ENCODE data around the gene MARCHF4.

MARCHF4 gene, protein sequence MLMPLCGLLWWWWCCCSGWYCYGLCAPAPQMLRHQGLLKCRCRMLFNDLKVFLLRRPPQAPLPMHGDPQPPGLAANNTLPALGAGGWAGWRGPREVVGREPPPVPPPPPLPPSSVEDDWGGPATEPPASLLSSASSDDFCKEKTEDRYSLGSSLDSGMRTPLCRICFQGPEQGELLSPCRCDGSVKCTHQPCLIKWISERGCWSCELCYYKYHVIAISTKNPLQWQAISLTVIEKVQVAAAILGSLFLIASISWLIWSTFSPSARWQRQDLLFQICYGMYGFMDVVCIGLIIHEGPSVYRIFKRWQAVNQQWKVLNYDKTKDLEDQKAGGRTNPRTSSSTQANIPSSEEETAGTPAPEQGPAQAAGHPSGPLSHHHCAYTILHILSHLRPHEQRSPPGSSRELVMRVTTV

DNA sequence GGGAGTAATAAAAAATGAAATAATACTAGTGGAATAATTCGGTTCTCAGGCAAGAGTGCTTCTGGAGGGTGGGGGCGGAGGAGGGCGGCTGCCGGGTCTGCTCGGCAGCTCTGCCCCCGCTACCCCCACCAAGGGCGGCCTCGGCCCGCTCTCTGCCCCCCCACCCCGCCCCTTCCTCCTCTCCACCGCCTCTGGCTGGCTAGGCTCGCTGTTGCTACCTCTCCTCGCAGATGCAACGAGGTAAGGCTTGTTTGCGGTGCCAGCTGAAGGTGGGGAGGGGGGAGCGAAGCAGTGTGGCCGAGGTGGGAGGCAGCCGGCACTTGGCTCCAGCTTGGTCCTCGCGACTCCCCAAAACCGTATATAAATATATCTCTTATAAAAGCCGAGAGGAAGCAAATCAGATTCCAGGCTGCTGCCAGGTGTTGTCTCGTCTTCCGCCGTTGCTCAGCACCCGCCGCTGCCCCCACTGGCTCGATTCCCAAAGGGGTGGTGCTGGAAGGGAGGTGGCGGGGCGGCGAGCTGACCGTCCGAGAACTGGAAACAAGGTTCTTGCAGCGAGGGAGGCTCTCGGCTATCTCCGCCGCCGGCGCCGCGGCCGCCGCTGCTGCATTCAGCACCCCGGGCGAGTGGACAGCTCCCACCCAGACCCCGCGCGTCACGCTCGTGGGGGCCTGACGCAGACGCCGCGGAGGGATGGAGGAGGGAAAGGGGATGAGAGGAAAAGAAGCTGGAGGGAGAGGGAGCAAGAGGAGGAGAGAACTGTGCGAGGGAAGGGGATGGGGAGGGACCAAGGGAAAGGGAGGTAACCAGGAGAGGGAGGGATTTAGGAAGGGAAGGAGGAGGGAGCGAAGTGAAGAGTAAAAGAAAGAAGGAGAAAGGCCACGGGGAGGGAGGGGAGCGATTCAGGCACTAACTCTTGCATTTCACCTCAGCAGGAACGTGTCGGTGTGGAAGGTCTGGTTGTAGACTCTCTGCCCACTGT lies at the start of gene MARCHF4:
Gene MARCHF4 (minus strand): TSS at position 763 of the 982 bp plus-strand sequence. CDS start 2,223 bp downstream, outside the sequence.
- peak; percentile 43 to 50 for DNase-seq (ENCODE audit: low read depth in 2 of 2)

DNA sequence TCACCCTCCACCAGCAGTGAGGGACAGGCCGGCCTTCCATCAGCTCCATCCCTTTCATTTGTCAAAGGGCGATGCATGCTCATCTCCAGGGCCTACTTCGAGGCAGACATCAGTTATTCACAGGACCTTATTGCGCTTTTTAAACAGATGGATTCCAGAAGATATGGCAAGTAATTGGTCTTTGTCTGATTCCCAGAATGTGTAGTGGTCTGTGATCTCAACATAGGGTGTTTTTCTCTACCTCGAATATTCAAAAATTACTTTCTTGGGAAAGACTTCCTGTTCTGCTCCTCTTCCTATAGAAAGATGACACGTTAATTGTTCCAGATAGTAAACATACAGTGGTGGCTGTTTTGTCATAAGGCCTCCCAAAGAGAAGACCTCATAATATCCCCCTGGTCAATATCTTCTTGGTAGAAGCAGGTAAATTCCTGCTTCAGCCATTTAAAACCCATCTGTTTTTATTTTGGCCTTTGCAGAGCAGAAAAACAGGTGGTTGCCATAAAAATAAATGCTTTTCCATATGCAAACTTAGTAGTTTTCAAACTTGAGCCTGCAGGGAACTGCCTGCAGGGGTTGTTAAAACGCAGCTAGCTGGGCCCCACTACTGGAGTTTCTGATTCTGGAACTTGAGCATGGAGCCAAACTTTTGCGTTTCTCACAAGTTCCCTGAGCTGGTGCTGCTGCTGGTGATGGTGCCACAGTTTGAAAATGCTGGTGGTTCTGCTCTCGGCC lies 48.3 kb upstream of the MARCHF4 start:
- DNase-seq (ENCODE audit: low read depth in 2 of 2), result no peak

DNA sequence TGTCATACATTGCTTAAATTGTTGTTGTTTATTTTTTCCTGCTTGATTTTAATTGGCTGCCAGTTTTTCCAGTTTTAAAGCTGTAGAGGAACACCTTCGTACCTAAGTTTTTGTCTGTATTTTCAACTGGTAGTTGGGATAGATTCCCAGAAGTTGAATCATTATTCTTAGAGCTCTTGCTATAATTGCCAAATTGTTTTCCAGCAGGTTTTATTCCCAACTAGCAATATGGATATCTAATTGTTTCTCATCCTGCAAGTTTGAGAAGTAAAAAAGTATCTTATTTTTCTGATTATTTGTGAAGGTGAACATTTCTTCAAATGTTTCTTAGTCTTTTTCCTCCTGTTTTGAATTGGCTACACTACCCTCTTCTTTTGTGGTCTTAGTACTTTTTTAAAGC lies 46.7 kb upstream of the MARCHF4 start:
- DNase-seq (ENCODE audit: low read depth in 2 of 2), result no peak

DNA sequence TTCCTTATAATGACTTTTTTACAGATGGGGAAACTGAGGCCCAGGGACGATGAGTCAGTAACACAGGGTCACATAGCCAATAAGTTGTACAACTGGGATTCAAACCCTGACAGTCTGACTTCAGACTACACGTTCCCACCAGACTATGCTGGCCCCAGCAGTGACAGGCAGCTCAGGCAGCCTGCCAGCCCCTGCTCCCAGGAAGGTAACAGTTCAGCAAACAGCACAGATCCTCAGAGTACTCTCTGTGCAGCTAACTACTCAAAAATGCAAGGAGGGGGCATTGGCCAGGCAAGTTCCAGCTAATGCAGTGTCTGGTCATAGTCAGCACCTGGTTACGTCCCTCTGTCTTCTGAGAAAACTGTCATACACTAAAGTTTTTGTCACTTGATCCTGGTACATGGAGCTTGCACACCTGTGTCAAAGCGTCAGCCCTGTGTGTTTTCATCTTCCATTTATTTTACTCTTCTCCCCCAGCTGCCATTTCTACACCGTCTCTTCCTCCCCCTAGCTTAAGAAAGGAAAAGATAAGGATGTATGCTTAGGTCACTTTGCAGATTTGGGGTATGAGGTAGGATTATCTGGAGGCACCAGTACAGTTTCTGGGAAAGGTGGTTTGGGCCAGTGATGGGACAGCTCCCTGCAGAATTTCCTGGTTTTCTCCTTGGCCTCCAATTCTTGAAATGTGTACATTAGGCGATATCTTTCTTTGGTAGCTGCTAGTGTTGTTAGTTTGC lies 44.5 kb upstream of the MARCHF4 start:
- no peak for DNase-seq (ENCODE audit: low read depth in 2 of 2)

DNA sequence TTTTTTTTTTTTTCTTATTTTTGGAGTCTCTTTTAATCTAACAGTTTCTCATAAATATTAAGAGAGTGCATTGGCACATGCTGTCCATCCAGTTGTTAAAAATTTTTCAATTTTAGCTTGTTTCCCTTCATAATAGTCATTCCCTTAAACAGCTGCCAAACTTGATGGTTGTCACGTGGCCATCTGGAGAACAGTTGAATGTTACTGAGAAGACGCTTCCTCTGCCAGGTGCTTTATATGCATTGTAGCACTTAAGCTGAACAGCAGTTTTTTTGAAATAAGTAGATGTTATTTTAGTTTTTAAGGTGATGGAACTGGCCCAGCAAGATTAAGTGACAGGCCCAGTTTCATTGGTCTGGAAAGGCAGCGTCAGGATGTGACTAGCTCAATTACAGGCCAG lies 43.3 kb upstream of the MARCHF4 start:
- DNase-seq (ENCODE audit: low read depth in 2 of 2), result no peak

DNA sequence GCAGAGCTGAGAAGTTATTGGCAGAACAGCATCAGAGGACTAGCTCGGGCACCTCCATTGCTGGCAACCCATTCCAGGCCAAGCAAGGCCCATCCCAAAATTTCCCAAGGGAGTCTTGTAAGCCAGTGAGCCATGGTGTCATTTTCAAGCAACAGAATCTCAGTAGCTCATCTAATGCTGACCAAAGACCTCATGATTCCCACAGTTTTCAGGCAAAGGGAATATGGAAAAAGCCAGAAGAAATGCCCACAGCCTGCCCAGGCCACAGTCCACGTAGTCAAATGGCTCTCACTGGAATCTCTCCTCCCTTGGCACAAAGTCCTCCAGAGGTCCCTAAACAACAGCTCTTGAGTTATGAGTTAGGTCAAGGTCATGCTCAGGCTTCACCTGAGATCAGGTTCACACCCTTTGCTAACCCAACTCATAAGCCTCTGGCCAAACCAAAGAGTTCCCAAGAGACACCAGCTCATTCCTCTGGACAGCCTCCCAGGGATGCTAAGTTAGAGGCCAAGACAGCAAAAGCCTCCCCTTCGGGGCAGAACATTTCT lies 42.6 kb upstream of the MARCHF4 start:
- no peak for DNase-seq (ENCODE audit: low read depth in 2 of 2)

DNA sequence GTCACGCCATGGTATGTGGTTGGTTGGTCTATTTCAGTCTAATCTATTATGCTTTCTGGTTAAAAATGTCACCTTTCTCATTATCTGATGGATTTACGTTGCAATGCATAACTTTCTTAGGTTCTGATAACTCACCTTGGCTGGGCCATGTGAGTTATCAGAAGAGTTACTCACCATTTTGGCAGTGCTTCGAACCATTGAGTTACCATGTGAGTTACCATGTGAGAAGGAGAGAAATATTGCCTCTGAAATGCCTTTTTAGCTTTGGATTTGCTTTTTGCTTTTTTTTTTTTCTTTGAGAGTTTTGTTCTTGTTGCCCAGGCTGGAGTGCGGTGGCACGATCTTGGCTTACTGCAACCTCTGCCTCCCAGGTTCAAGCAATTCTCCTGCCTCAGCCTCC lies 41.6 kb upstream of the MARCHF4 start:
- DNase-seq (ENCODE audit: low read depth in 2 of 2), result no peak

DNA sequence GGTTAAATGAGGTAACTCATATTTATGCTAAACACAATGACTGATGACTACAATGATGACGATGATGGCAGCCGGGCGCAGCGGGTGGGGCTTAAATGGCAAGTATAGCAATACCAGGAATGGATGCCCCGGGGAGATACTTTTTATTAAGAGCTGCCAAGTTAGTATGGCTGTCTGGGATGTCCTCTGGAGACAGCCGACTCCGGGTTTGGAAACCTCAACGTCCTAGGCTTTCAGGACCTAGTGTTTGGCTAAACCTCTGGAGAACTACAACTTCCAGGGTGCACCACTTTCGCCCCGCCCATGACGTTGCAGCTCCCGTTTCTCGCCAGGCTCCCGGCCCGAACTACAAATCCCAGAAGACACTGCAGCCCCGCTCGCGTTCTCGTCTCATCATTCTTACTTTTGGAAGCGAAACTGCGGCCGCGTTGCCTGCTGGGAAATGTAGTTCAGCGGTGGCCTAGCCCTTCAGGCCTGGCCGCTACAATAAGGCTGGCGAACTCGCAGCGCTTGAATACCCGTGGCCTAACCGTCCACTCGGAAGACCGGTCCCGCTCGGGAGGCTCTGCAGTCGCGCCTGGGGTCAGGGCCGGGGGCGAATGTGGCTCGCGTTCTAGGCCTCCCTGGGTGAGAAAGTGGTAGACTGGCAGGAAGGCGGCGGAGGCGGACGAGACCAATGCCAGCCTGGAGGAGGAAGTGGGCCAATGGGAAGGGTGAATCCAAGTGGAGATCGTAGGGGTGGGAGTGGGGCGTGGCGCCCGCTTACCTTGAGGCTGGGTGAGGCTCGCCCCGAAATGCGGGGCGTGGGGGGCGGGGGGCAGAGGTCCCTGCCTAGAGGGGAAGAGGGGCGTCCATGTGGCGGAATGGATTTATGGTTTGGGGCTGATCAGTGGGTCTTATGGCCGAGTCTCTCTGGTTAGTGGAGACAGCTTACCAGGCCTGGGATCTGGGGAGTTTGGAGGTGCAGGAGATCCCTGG lies 40.0 kb upstream of the MARCHF4 start, which contains the start of gene SMARCAL1:
Gene SMARCAL1 (plus strand): TSS at position 463 of the 978 bp plus-strand sequence. CDS start 2,221 bp downstream, outside the sequence.
- DNase-seq (ENCODE audit: low read depth in 2 of 2), result peak; percentile 95 to 98

DNA sequence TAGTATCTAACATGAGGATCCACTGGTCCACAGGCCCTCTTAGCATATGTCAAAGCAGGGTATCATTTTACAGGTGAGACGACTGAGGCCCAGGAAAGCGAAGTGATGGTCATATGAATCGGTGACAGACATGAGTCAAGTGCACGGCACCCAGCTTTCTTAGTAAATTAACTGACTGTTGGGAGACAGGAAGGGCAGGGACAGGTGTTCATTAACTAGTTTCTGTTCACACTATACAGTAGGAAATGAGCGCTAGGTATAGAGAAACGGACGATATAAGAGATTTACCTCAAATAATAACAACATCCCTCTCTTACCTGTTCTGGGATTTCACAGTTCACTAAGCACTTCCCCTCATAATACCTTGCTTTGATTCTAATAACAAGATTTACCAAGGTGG lies 38.3 kb upstream of the MARCHF4 start:
- no peak for DNase-seq (ENCODE audit: low read depth in 2 of 2)

DNA sequence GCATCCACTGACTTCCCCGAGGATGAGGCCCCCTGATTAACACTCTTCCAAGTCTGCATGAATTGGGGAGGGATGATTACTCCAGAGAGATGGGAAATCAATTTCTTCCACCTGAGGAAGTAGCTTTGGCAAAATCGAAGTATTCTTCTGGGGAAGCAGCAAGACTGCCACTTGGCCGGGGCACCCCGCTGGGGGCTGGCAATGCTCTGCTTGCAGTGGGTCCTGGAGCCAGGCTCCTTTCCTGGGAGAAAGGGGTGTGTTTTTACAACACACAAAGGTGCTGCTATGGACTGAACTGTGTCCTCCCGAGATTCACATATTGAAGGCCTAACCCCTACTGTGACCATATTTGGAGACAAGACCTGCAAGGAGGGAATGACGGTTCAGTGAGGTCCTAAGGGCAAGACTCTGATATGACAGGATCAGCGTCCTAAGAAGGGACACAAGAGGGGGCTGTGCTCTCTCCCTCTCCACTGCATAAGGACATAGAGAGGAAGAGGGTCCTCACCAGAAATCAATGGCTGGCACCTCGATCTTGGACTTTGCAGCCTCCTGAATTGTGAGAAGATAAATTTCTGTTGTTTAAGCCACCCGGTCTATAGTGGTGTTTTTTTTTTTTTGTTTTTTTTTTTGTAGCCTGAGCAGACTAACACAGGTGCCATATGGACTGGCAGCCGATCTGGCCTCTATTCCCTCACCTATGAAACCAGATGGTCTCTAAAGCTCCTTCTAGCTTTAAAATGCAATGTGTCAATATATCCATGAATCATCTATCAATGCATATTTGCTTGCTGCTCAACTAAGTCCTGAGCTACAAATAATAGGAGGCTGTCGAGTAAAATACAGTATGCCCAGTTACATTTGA lies 36.4 kb upstream of the MARCHF4 start:
- no peak for DNase-seq (ENCODE audit: low read depth in 2 of 2)

DNA sequence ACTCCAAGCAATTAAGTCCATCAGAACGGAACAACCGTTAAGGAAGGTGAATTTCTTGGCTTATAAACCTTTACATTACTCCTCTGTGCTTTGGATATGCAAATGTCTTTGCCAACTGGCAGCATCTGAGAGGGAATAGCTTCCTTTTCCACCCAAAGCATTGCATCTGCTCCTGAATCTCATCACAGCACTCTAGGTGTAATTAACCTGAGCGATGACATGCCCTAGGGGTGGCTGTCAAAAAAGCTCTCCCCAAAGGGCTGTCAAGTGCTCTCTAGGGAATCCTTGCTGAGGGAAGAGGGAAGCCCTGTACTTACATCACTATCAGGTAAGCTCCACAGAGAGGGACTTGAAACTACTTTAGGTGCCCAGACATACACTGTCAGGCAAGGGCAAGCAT lies 34.5 kb upstream of the MARCHF4 start:
- DNase-seq (ENCODE audit: low read depth in 2 of 2), result no peak

DNA sequence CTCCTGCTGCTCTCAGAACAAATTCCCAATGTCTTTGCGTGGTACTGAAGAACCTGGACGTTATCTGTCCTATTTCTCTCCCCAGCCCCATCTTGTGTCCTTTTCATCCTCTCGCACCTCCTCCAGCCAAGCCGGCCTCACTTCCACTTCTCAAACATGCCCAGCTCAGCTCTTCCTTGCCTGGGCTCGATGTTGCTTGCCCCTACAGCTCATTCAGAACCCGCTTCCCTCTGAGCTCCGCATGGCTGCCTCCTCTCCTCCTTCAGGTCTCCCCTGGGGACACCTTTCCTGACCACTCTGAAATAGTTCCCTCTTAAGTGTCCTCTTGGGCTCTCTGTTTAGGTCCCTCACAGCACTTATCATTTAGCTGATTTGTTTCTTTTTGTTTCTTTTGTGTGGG lies 33.3 kb upstream of the MARCHF4 start:
- DNase-seq (ENCODE audit: low read depth in 2 of 2), result no peak

DNA sequence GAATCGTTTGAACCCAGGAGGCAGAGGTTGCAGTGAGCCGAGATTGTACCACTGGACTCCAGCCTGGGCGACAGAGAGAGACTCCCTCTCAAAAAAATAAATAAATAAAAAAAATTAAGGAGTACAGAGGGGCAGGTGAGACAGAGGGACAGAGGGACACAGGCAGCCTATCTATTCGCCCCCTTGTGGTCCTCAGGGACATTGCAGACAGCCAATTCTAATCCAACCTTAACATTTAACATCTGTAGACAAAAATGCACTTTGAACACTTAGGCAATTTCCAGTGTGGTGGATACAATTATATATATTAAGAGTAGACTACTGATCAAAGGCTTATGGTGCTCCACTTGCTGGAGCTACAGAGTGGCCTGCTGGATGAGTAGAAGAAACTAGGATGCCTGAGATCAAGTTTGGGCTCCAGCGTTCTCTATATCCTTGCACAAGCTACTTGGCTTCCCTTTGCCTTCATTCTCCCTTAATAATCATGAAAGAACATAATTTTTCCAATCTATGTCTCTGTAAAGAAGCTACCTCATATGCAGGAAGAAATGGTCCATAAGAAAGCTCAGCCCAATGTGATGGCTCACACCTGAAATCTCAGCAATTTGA lies 31.8 kb upstream of the MARCHF4 start:
- peak in 1 of 2 donors; percentile 5 for DNase-seq (ENCODE audit: low read depth in 2 of 2)

DNA sequence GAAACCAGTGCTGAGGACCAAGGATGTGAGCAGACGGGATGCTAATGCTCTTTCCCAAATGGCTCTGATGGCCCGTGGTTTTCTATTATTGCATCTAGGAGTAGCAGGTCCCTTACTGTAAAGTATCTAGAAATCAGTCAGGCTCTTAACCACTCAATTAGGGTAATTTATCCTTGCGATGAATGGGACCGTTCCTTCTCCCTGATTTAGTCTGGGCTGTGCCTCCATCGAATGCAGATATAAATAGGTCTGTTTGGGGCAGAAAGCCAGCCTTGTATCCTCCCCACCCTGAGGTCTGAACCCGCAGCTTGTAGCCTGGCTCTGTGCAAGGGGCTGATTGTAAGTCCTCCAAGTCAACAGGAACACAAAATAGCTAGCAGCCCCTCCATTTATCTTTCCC lies 30.5 kb upstream of the MARCHF4 start:
- no peak for DNase-seq (ENCODE audit: low read depth in 2 of 2)

DNA sequence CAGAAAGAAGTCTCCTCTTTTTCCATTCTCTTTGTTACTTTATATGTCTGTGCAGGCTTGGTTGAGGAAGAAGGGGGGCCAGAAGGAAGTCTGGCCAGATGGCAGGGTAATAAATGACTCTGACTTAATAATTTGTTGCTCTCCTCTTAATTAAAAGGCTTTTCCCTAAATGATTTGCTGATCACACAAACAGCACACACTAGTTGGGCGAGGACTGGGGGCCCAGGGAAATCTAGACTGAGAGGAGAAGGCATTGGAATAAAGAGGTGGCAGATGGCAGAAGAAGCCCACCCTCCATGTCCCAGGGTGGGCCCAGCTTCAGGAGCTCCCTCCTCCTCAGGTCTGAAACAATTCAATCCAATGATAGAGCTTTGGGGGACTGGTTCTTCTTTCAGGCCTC lies 27.3 kb upstream of the MARCHF4 start:
- no peak for DNase-seq (ENCODE audit: low read depth in 2 of 2)

DNA sequence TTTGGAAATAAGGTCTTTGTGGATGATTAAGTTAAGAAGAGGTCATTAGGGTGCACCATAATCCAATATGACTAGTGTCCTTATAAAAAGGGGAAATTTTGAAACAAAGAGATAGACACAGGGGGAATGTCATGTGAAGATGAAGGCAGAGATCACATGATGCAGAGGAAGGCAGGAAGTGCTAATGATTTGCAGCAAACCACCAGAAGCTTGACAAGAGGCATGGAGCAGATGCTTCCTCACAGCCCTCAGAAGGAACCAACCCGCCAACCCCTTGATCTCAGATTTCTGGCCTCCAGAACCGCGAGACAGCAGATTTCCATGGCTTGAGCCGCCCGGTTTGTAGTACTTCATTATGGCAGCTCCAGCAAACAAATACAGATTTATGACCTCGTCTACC lies 22.6 kb upstream of the MARCHF4 start:
- no peak for DNase-seq (ENCODE audit: low read depth in 2 of 2)

DNA sequence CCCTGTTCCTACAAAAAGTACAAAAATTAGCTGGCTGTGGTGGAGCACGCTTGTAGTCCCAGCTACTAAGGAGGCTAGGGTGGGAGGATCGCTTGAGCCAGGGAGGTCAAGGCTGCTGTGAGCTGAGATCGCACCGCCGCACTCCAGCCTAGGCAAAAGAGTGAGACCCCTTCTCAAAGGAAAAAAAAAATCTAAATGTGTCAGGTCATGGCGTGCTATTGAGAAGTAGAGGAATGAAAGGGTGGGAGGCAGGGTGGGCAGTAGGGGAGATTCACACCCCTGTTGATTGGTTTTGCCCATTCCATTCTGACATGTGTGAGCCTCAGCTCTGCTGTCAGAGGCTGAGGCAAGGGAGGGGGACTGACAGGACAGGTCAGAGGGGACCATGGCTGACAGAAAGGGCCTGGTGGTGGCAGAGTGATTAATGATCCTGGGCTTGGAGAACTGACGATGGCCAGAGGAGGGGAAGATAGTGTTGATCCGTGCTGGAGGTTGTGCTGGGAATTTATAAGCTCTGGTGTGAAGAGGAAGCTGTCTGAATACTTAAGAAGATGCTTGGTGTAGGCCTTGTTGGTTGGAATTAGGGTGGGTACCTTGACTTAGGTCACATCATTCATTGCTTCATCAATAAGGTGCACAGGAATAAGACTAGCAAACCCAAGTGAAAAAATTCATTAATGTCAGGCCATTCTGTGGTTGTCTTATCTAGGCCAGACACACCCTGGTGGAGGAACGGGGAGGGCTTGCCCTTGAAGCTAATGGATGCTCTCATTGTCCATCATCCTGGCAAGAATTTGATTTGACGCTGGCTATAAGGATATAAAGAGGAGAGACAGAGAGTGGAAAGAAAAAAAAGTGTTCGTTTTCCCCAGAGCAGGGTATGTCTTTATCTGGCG lies 20.9 kb upstream of the MARCHF4 start:
- DNase-seq (ENCODE audit: low read depth in 2 of 2), result no peak
